ENCODE measurements around the gene HSPG2.

DNA sequence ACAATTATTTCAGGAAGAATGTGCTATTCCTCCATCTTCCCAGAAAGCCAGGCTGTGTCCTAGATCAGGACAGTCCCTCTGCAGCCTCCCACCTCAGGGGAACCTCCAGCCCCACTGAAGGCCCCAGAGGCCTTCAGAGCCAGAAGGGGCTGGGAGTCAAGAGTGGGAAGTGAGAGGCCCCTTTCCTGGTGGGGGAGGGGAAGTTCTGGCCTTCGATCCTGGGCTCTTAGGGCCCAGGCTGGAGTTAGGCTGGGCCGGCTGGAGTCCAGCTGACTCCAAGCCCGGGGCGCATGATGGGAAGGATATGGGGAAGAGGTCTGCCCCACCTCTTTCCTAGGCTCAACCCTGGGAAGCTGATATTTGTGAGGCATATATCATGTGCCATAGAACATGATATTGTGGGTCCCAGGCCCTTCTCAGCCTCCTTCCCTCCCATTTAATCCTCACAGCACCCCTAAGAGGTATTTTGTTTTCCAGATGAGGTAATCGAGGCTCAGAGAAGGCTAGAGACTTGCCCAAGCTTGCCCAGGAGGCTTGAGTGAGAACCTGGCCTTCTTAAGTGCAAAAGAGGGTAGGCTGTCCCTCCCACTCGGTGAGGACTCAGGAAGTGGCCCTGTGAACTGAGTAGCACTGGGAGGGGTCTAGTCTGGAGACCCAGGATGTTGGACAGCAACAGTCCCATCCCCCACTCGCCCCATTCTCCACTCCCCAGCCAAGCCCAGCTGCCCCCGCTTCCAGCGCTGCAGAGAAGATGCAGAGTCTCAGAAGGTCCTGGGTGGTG is 18.6 kb upstream of the HSPG2 start:
- TF ChIP-seq, protein P1, sequence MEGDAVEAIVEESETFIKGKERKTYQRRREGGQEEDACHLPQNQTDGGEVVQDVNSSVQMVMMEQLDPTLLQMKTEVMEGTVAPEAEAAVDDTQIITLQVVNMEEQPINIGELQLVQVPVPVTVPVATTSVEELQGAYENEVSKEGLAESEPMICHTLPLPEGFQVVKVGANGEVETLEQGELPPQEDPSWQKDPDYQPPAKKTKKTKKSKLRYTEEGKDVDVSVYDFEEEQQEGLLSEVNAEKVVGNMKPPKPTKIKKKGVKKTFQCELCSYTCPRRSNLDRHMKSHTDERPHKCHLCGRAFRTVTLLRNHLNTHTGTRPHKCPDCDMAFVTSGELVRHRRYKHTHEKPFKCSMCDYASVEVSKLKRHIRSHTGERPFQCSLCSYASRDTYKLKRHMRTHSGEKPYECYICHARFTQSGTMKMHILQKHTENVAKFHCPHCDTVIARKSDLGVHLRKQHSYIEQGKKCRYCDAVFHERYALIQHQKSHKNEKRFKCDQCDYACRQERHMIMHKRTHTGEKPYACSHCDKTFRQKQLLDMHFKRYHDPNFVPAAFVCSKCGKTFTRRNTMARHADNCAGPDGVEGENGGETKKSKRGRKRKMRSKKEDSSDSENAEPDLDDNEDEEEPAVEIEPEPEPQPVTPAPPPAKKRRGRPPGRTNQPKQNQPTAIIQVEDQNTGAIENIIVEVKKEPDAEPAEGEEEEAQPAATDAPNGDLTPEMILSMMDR (IDR thresholded peaks at IDR 0.05) = no peak
- TF ChIP-seq POLR2A (IDR thresholded peaks at IDR 0.05) = no peak

Measured in thyroid gland (tissue), 4 donors.